Stimulated activated CD4-positive, alpha-beta T cell treated with anti-CD3 and anti-CD28 coated beads, Interleukin-2, amount 100 ng/mL, for 48 hours (primary cell): Measurements from ENCODE around the gene GRID1.
"Not testable (repeated sequence)": the region's sequence is repeated elsewhere in the genome, so short reads cannot be mapped to it uniquely, and the experiment has no call there.

Experiments
- DNase-seq, 2 donors: peaks; one replicate each; pipeline ENCODE4 v3.0.0-alpha.2; 2020

The GRID1 gene

DNA sequence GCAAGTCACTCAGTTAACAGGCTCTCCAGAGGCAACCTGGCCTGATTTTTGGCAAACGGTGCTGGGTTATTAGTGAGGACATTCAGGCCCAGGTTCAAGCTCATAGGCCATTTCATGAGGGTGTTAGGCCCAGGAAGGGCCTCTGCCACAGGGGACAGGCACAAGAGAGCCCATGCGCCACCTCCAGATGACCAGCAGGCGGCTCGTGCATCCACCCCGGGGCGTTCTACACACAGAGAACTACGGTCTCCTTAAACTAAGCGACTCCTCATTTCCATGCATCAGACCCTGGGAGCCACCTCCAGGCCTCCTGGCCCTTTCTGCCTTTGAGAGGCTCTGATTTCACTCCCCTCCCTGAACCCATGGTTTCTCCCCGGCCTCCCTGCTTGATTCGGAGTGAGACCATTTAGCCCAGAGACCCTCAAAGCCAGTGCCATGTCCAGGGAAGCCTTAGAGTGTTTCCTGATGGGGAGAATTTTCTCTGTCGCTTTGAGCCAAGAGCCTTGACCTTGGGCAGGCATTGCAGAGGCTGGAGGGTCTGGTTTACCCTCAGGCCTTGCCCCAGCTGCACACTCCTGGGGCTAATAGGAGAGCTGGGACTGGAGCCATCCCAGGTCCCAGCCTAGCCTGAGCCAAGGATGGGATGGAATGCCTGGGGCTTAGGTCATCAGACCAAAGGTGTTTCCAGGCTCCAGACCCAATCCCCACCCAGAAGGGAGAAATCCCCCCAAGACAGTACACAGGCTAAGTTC lies 188.0 kb downstream of the GRID1 start:
- no peak for DNase-seq

DNA sequence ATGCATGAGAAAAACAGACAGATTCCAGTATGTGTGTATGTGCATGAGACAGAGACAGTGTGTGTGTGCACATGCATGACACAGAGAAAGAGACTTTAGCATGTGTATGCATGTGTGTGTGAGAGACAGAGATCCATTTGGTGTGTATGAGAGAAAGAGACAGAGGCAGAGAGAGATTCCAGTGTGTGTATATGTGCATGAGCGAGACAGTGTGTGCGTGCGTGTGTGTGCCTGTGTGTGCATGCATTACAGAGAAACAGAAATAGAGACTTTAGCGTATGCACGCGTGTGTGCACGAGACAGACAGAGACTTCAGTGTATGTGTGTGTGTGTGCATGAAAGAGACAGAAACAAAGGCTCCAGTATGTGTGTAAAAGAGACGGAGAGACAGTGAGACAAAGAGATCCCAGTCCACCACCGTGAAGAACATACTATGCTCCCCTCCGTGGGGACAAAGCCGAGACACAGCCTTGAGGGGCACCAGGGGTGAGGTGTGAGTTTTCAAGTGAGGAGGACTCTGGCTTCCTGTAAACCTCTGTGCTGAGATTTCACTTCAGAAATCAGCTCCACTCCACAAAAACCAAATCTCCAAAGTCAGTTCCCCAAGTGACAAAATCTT lies 188.9 kb downstream of the GRID1 start:
- no peak for DNase-seq

DNA sequence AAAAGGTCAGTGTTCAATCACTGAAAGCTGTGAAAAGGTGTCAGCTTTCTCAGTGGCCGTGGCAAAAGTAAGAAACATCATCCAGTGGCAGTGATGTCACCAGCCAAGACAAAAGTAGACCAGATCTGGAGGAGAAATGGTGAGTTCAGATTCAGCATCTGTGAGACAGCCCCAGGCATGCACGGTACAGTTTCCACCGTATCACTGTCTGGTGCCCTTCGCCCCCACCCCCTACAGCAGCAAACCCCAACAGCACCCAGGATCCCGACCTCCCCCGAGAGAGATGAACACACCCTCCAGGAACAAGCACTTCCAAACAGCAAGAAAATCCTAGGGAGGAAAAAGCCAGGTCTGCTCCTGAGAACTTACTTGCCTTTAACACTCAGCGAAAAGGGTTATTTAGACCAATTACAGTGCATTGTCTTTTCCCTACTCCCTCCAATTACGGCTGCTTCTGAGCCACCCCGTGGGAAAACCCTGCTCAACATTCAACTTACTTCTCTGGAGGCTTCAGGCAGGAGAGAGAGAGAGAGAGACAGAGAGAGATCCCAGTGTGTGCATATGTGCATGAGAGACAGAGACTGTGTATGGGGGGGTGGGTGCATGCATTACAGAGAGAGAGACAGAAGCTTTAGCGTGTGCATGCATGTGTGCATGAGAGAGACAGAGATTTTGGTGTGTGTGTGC lies 189.6 kb downstream of the GRID1 start:
- no peak for DNase-seq

DNA sequence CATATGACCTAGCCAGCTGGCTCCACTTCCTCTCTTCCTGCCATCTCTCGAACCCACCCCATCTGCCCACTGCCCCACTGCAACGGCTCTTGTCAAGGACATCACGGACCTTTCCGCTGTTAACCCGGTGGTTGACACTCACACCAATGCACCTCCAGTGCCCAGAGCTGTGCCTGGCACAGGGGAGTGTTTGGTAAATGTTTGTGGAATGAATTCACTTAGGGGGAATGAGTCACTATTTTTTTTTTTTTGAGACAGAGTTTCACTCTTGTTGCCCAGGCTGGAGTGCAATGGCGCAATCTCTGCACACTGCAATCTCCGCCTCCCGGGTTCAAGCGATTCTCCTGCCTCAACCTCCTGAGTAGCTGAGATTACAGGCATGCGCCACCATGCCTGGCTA lies 191.1 kb downstream of the GRID1 start:
- DNase-seq: not testable (repeated sequence)

DNA sequence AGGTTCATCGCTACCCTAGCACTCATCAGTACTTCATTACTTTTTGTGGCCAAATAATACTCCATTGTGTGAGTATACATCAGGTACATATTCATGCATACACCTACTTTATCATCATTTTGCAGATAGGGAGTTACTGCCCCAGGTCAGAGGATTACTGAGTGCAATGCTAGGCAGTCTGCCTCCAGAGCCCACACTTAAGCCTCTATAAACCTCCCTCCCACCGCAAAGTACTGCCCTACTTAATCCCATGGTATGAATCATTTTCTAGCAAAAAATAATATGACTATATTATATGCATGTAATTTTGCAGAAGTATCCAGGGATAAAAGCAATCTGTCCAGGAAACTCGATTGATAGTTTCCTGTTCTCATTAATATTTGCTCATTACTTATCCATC lies 194.3 kb downstream of the GRID1 start:
- no peak for DNase-seq

DNA sequence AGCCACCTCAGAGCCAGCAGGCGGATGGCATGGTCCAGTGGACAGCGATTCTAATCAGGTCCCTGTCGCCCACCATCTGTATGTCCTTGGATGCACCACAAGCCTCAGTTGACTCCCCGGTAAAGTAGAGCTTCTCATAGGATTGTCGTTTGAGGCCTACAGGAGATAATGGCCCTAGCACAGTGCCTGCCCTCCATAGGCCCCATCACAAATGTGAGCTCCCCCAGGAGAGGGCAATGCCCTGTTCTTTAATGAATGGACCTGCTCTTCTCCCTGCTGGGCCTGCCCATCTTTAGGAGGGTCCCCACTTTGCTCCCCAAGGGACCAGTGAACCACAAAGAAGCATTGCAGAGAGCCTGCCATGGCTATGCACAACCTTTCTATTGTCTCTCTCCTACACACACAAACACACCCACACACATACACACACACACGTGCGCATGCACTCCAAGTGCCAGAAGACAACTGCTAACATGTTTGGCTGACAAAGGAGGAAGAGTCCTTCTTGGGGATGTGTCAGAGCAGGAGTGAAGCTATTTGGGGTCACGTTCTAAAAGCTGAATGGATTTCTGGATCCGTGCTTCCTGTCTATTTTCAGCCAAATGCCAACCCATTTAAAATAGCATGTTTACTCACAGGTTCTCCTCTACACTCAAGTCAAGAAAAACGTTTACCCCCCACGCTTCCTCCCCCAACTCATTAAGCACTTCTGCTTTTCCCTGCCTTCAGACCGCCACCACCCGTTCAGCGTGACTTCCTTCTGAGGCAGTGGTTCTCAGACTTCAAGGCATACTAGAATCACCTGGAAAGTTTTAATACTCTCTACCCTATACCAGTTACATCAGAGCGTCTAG lies 196.1 kb downstream of the GRID1 start:
- DNase-seq: no peak

DNA sequence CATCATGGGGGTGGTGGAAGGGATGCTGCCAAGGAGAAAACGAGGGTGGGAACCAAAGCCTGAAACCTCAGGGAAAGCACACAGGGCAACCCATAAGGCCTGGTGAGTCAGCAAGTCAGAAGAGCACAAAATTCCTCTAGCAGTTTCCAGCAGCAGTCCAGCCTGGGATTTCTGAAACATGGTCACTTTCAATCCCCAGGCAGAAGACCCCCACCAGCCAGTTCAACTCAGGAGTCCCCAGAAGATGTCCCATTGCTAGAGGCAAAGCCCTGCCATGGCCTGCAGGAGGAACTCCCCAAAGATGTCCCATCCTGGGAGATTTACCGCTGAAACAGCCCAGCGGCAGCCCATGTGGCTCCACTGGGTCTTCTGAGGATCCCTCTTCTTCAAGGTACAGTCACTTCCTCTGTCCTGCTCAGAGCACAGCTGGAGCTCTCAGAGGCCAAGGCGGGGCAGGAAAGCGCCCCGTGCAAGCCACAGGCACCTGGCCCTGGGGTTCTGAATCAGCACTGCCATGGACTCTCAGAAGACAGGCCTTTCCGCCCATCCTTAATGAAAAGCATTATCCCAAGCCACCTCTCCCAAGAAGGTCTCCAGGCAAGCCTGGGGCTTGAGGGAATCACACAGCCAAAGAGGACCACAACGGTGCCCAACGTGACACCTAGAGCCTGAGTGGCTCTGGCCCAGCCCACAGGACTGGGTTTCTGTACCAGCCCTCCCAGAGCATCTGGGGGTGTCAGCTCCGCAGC lies 196.9 kb downstream of the GRID1 start:
- DNase-seq: no peak

DNA sequence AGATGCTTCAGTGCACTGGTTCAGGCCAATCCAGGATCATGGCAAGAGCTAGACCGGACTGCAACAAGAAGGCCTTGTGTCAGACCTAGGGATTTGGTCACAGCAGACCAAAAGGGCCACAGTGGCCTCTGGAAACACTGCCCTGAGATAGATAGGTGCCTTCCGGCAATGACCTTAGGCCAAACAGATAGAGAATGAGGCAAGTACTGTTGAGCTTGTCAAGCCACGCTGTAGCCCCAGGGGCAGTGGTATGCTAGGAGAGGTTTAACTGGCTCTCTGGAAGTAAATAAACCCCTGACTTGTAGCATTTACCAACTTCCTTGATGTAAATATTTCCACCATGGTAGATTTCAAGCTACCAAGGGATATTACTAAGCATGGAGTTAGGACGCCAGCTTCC lies 197.5 kb downstream of the GRID1 start:
- no peak for DNase-seq

DNA sequence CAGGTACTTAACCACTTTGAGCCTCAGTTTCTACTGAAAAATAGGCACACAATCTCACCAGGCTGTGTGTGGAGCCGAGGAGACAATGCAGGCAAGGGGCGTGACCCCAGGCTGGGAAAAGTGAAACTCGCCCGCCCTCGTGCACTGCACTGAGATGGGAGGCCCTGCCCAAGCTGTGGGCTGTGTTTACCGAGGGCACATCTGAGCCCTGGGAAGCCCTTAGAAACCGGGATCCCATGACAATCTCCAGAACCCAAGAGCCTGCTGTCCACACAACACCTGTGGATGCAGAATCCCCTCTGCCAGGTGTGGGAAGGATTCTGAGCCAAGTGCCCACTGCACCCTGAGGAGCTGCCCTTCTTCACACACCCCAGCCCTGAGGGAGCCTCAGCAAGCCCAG lies 198.3 kb downstream of the GRID1 start:
- no peak for DNase-seq

DNA sequence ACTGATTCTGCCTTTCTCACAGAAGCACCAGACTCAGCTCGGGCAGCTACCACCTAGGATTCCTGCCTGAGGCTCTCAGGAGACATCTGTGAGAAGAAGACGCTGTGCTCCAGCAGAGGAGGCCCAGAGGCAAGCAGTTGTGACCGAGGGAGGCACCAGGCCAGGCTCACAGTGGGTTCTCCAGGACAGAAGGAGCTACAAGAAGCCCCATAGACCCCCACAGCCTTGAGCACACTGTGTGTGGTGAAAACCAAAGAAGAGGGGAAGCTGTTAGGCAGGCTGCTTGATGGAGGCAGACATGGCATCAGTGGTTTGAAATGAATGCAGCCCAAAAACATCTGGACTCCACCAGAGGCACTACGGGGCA lies 198.8 kb downstream of the GRID1 start:
- DNase-seq: no peak

DNA sequence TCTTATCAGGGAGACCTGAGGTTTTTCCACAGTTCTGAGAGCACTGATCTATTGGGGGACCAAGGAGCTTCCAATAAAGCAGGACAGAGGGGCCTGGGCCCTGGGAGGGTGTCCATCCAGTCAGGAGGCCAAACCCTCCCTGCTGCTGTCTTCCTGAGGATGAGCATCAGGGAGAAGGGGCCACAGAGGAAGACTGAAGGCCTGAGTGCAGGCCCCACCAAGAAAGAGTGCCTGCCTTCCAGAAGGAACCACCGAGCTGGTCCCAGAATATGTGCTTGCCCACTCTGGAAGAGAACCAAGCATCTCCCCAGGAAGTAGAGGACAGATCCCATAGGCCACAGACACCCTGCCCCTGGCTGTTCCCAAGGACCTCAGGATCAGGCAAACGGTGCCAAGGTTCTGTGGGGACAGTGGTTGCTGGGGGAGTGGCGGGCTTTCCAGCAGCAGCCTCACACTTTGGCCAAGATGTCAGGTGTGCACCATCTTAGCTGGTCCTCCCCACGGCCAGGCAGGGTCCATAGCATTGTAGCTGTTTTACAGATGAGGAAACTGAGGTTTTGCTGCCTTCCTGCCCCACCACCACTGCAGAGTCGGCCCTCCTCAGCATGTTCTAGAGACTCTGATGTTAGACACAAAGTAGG lies 199.4 kb downstream of the GRID1 start:
- DNase-seq: no peak

DNA sequence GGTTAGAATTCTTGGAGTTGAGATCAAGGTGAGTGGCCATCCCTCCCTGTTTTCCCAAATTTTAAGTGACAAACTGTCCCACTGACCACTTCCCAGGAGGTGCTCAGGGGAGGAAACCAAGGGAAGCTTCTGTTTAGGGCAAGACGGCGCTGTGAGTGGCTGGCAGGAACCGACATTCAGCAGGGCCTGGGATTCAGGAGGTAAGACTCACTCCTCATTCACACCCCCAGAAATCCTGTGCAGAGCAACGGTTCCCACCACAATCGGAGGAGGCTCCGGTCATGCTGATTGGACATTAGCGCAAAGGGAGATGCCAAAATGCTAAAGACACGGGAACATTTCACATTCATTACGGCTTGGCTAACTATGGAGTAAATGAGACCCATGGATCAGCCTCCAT lies 200.9 kb downstream of the GRID1 start:
- no peak for DNase-seq

DNA sequence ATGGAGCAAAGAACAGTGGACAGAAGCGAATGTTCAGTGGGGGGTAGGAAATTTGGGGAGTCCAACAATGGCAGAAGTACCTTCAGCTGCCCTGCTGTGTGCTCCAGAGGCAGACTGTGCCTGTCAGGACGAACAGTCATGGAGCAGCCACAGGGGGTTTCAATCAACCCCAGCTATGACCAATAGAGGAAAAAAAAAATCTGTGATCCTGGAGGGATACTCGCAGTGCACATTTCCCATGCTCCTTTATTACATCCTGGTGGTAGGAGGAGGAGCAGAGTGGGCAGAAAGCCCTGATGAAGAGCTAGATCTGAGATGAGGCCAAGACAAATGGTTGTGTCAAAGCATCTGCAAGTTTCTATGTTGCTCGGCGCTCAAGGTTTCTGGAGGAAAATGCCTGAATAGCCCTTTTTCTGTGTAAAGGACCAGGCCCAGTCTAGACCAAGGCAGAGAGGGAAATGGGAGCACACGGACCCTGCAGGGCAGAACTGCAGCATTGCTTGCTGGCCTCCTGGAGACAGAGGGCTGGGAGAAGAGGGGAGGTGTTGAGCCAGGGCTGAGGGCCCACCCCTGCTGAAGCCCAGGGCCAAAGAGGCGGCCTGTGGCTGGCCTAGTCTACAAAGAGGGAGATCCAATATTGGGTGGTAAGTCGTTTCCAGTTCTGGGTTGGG lies 201.5 kb downstream of the GRID1 start:
- DNase-seq: no peak

DNA sequence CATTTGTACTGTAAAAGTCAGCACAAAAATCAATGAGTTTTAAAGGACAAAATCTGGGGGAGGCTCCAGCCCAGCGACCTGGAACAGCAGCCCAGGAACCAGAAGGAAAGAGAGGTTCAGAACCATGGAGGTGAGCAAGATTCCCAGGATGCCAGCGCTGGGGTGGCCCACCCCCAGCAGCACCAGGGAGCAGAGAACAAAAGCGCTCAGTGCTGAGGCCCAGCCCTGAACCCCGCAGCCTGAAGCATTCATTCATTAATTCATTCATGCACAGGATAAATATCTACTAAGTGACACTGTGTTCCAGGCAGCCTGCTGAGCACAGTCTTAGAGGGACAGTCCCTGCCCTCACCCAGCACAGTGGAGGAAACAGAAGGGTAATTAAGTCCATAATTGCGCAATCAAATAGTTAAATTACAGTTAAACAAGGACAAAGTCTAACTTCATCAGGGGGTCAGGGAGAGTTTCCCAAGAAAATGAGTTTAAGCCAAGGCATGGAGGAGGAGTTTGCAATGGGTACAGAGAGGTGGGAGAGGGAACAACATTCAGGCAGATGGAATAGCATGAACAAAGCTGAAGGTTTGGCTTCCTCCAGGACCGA lies 202.3 kb downstream of the GRID1 start:
- DNase-seq: no peak

DNA sequence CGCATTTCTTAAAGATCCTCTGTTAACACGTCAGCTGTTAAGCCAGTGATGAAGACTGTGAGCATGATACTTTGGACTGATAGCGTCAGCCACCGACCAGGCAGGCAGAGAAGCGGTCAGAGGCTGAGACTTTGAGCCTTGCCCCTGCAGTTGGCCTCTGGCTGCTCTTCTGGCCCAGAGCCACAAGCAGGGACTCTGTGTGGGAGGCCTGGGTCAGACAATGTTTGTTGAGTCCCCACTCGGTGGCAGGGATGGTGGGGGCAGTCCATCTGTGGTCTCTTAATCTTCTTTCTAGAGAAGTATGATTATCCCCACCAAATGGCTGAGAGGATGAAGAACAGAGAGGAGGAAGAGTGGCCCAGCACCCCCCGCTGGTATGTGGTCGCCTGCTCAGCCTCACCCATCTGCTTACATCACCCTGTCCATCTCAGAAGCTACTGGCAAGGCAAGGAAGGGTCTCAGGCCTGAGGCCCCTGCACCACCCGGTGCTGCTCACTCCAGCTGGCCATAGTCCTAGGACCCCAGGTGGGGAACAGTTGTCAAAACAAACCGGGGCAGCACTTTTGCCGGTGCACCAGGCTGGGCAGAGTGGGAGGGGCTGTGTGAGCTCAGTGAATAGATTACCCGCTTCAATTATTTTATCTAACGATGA lies 202.9 kb downstream of the GRID1 start:
- no peak for DNase-seq

DNA sequence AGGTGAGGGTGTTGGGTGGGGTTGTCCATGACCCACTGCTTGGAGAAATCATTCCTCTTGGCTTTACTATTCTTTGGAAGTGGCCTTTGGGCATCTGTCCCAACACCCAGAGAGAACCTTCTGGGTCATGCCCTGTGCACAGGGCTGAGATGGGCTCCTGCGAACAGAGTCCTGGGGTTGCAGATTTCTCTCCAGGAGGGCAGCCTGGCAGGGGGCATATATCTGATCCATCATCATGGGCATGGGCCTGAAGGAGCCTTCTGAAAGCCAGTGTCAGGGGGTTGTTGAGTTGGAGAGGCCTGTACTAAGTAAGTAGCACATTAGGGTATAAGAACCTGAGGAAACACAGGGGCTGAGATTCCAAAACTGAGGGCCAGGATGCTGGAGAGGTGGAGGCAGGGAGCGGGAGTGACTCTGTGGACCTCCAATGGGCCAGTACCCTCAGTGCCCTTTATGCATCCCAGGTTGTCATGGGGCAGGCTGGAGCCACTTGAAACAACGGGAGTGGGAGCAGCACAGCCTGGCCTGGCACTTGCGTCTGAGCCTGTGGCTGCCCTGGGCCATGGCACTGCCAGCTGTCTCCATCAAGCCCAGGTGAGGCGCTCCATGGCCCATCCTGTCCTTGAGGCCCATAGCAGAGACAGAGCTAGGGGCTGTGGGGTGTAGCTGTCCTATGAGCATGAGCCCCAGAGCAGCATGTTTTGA lies 203.7 kb downstream of the GRID1 start:
- no peak for DNase-seq

DNA sequence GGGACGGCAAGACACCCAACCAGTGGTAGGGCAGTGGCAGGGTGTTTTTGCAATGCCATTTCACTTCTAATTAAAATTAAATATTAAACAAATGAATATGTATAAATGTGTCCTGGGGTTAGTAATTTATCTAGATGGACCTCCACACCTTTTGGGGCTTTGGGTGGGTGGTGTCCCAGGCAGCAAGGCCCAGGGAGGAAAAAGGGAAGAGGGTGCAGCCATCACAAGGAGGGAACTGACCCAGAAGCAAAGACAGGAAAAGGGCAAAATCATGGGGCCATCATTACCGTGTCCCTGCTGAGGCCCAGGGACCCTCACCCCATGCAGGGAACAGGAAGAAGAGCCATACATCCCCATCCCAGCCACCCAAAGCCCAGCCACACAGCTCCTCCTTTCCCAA lies 204.6 kb downstream of the GRID1 start:
- no peak for DNase-seq

DNA sequence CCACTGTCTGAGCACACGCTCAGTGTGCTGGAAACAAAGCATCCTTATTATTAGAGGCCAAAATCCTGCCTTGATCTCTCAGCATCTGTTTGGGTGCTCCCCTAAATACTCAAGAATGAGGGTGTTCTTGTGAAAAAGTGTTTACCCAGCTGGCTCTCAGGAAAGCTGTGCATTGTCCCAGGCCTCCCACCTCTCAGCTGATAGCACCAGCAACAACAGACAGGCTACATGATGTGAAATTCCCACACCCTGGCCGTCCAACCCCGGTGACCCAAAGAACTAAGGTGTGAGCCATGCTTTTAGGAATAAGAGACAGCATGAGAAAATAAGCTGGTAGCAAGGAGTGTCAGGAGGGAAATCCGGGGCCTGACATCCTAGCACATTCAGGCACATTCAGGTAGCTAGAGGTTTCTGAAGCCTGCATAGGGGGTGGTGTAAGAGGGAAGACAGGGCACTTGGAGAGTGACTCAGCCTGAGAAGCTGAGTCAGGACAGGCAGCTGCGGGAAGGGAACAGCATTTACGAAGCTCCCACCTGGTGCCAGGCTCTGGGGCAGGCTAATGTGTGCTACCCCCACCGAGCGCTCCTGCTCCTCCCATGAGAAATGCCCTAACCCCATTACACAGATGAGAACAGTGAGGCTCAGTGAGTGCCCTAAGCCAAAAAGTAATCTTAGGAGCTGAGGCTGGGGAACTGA lies 205.6 kb downstream of the GRID1 start:
- no peak for DNase-seq

DNA sequence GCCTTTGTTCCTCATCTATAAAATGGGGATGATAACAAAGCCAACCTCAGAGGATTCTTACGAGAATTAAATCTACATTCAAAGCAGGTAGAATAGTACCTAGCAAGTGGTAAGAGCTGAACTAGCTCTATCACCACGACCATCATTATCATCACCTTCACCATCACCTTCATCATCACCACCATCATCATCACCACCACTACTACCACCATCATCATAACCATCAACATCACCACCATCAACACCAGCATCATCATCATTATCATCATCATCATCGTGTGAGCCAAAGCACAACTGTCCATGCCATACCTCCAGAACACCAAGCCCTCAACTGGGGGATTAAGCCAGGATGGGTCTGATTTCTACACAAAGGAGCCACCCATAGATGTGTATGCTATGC lies 206.8 kb downstream of the GRID1 start:
- no peak for DNase-seq
